Stimulated activated memory B cell treated with anti-CD40 and anti-IgM and Interleukin-4, amounts not matched to agents 10 μg/mL and 1 μg/mL and 100 μg/mL, for 72 hours (primary cell): Measurements from ENCODE around the gene CEP126.

ENCODE experiments used
- ATAC-seq: fragments of 150-1000 bp; cut with Tn5 transposase; 2 replicates; pipeline ENCODE4 v1.10.0; 2021
- H3K27ac Mint-ChIP-seq: one replicate; pipeline ENCODE4 v1.8.0; 2022; ENCODE audit warnings: mild to moderate bottlenecking, mixed read lengths
- H3K27me3 Mint-ChIP-seq: one replicate; pipeline ENCODE4 v1.8.0; 2022; ENCODE audit warnings: mixed read lengths
- H3K36me3 Mint-ChIP-seq: one replicate; pipeline ENCODE4 v1.8.0; 2022; ENCODE audit warnings: mixed read lengths
- H3K4me1 Mint-ChIP-seq: one replicate; pipeline ENCODE4 v1.8.0; 2022; ENCODE audit warnings: mixed read lengths
- H3K4me3 Mint-ChIP-seq: one replicate; pipeline ENCODE4 v1.8.0; 2022; ENCODE audit warnings: mild to moderate bottlenecking, moderate library complexity, mixed read lengths
- H3K9me3 Mint-ChIP-seq: one replicate; pipeline ENCODE4 v1.8.0; 2022; ENCODE audit warnings: mixed read lengths

CEP126 gene

GRCh38 chr11:102026217-102026616 lies 111.4 kb downstream of the CEP126 start:
- Mint-ChIP-seq H3K27me3 (peaks cover 57% of the 10 kb centered on the region), H3K27ac (no peak overlapping the region), H3K4me3 (no peak overlapping the region), H3K36me3 (no peaks in the 10 kb centered on the region), H3K4me1 (no peaks in the 10 kb centered on the region), H3K9me3 (no peaks in the 10 kb centered on the region)
- ATAC-seq, result no peak

DNA sequence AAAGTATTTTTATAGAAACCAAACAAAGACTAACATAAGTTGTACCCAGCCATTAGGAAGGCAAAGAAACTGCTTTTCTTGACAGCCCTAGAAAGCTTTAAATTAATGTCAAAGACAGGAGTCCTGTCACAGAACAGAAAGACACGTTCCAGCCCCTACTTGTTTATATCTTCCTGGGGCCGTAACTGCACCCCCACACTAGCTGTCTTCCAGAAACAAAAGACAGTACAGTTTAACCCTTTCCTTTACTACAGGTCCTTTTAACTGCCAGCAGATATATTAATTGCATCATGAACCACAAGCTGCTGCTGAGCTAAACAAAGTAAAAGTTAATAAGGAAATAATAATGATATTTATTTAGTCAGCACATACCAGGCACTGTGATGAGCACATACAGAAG lies 112.1 kb downstream of the CEP126 start:
- no peak for ATAC-seq
- no peak overlapping the region for H3K27ac Mint-ChIP-seq
- H3K4me3 Mint-ChIP-seq, result no peak overlapping the region
- H3K27me3 Mint-ChIP-seq, result peaks cover 57% of the 10 kb centered on the region
- no peaks in the 10 kb centered on the region for H3K9me3 Mint-ChIP-seq
- H3K36me3 Mint-ChIP-seq, result no peaks in the 10 kb centered on the region
- H3K4me1 Mint-ChIP-seq, result no peaks in the 10 kb centered on the region

DNA sequence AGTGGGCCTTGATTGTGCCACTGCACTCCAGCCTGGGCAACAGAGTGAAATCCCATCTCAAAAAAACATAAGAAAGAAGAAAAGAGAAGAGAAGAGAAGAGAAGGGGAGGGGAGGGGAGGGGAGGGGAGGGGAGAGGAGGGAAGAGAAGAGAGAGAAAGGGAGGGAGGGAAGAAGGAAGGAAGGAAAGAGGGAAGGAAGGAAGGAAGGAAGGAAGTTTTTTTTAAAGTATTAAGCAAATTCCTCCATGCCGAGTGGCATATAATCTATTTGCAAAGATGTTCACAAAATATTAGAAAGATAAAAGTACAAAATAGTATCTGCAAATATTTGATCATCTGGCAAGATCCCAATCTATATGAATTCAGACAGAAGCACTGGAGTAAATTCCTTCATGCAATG lies 121.9 kb downstream of the CEP126 start:
- Mint-ChIP-seq H3K9me3 (peaks cover 2% of the 10 kb centered on the region), H3K4me1 (no peaks in the 10 kb centered on the region), H3K4me3 (no peak overlapping the region), H3K27ac (no peak overlapping the region), H3K27me3 (peaks cover 48% of the 10 kb centered on the region), H3K36me3 (no peaks in the 10 kb centered on the region)
- no peak for ATAC-seq

DNA sequence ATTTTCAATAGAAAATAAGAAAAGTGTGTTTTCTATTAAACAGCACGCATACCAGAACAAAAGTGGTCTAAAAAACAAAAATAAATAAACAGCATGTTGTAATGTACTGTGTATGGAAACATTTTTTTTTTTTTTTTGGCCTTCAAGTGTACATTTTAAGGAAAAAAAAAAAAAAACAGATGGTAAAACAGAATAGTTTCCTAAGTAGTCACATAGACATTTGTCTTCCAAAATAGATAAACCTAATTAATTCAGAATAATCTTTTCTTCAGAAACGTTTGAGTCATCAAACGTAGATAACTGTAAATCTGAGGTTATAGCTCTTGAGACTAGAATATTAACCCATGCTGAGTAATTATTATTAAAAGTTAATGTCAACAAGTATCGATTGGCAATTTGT lies 132.0 kb downstream of the CEP126 start:
- Mint-ChIP-seq H3K27me3 (peaks cover 44% of the 10 kb centered on the region), H3K27ac (no peak overlapping the region), H3K9me3 (peaks cover 5% of the 10 kb centered on the region), H3K4me1 (peaks cover 11% of the 10 kb centered on the region), H3K4me3 (peak overlapping the region; percentile 71), H3K36me3 (no peaks in the 10 kb centered on the region)
- no peak for ATAC-seq

DNA sequence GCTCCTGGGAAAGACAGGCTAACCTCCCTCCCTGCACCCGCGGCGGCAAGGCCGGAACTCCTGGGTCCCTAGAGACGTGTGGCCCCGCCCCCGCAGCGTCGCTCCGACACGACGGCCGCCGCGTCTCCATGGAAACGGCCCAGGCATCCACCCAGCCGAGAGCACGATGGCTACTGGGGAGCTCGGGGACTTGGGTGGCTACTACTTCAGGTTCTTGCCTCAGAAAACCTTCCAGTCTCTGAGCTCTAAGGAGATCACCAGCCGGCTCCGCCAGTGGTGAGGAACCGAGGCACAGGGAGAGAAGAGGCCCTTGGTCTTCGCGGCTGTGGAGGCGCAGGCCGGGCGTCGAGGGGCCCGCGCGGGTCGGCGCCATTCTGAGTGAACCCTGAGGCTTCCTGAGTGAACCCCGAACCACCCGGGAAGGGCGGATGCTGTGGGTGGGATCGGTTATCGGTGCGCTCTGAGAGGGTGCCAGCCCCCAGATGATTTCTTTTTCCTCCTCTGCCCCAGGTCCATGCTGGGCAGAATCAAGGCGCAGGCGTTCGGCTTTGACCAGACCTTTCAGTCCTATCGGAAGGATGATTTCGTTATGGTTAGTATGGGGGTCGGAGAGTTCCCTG lies 132.6 kb downstream of the CEP126 start, which contains the start of gene CFAP300:
CFAP300 (plus strand) TSS at position 133 of the 620 bp plus-strand sequence; CDS start at position 167, 34 bp downstream.
- ATAC-seq, result peak; percentile 48
- peaks cover 44% of the 10 kb centered on the region for H3K27me3 Mint-ChIP-seq
- H3K4me1 Mint-ChIP-seq, result peaks cover 11% of the 10 kb centered on the region
- peak within 1 kb of the TSS; percentile 71 for H3K4me3 Mint-ChIP-seq
- no peaks in the 10 kb centered on the region for H3K36me3 Mint-ChIP-seq
- peaks cover 5% of the 10 kb centered on the region for H3K9me3 Mint-ChIP-seq
- H3K27ac Mint-ChIP-seq, result no peak within 1 kb of the TSS
